ENCODE results near the gene NECTIN4. TPM values are rescaled to one million over a fixed set of nuclear protein-coding genes. Genes with fewer than 3 reads are reported as not detected.

Gene NECTIN4
- total and polyA plus RNA-seq, 10 of the 15 experiments (the other 5 are each of a cell fraction or from before 2014, with no cell fraction given), result 2.8 to 8.7 (median 3.7) TPM

- 0 out of 2 replicates have a peak, but pooled peaks have one; percentile 28 for TF ChIP-seq TBL1XR1 (IDR thresholded peaks at IDR 0.05; ENCODE audit: low read depth, low read length)
- no peak for TF ChIP-seq TCF7 (IDR thresholded peaks at IDR 0.05; ENCODE audit: borderline replicate concordance)
- TF ChIP-seq HDGF (IDR thresholded peaks at IDR 0.05), result peak; percentile 81; the same call in 1 of the 2 replicates
- TF ChIP-seq SMAD5 (IDR thresholded peaks at IDR 0.05; ENCODE audit: low read depth), result no peak; the same call in 1 of the 2 replicates
- no peak for TF ChIP-seq HSF1 (IDR thresholded peaks at IDR 0.05; ENCODE audit: low read depth, low read length)
- TF ChIP-seq RELB (IDR thresholded peaks at IDR 0.05; ENCODE audit: low read depth), result peak; percentile 65; the same call in 1 of the 2 replicates
- TF ChIP-seq TAF1 (IDR thresholded peaks at IDR 0.05; ENCODE audit: borderline replicate concordance, low read depth, low read length), result peak; percentile 57; the same call in 1 of the 2 replicates
- TF ChIP-seq IKZF1 (conservative IDR thresholded peaks at IDR 0.05), result no peak; the same call in none of the 2 replicates
- no peak for TF ChIP-seq SUZ12 (IDR thresholded peaks at IDR 0.05; ENCODE audit: unreplicated experiment)
- TF ChIP-seq CHD4 (IDR thresholded peaks at IDR 0.05), result no peak
- no peak for TF ChIP-seq STAT3 (IDR thresholded peaks at IDR 0.05; ENCODE audit: low read depth, low read length)
- no peak for TF ChIP-seq ZZZ3 (IDR thresholded peaks at IDR 0.05; ENCODE audit: control insufficient read depth, insufficient read length, low read depth)
- TF ChIP-seq SIN3A (IDR thresholded peaks at IDR 0.05; ENCODE audit: low read depth, low read length), result peak; percentile 48; the same call in 1 of the 2 replicates
- no peak for TF ChIP-seq ZNF217 (IDR thresholded peaks at IDR 0.05)
- no peak for TF ChIP-seq SMAD1 (IDR thresholded peaks at IDR 0.05; ENCODE audit: low read depth, partially characterized antibody)
- no peak for TF ChIP-seq EZH2 (IDR thresholded peaks at IDR 0.05; ENCODE audit: borderline replicate concordance, control insufficient read depth, low read depth, low read length)
- TF ChIP-seq FOXM1 (IDR thresholded peaks at IDR 0.05; ENCODE audit: low read depth, low read length), result no peak
- TF ChIP-seq BACH1 (IDR thresholded peaks at IDR 0.05; ENCODE audit: borderline replicate concordance), result 0 out of 2 replicates have a peak, but pooled peaks have one; percentile 55
- TF ChIP-seq CBFB (IDR thresholded peaks at IDR 0.05; ENCODE audit: low read depth), result peak; percentile 60; the same call in 1 of the 2 replicates
- no peak for TF ChIP-seq IRF4 (IDR thresholded peaks at IDR 0.05; ENCODE audit: low read depth, low read length)
- no peak for TF ChIP-seq SRF (IDR thresholded peaks at IDR 0.05; ENCODE audit: low read depth in 2 of 2, low read length in 2 of 2)
- no peak for TF ChIP-seq MLLT1 (IDR thresholded peaks at IDR 0.05)
- TF ChIP-seq ASH2L (IDR thresholded peaks at IDR 0.05; ENCODE audit: borderline replicate concordance, low read depth), result no peak
- TF ChIP-seq REST (IDR thresholded peaks at IDR 0.05; ENCODE audit: low read depth, low read length), result no peak
Observed at GRCh38 chr1:161038523-161039153, 50.7 kb downstream of the NECTIN4 start, which contains the start of gene TSTD1 (continued).

All from GM12878 (cell line).